Gastroesophageal sphincter (tissue), 4 donors: ENCODE measurements around the gene RRH. TPM values are rescaled to one million over a fixed set of nuclear protein-coding genes. Genes with fewer than 3 reads are reported as not detected.

Source experiments
- ATAC-seq: fragments of 150-250 bp; one replicate; pipeline ENCODE4 v1.9.1; 2016; ENCODE audit warnings: mild to moderate bottlenecking, moderate library complexity
- H3K27ac ChIP-seq, 4 donors: fragments of 200-600 bp; sonication (generic) in 3 of 4; 1 replicate in 3 of 4; 2 replicates in 1 of 4; pipeline ENCODE4 v1.5.1; 2016 to 2019
- H3K27me3 ChIP-seq: fragments of 200-600 bp; sonication (generic); one replicate; pipeline ENCODE4 v1.5.1; 2019
- H3K36me3 ChIP-seq, 2 donors: fragments of 200-600 bp; sonication (generic); one replicate each; pipeline ENCODE4 v1.5.1; 2019; ENCODE audit warnings: control low read depth in 1 of 2
- H3K4me1 ChIP-seq, 3 donors: fragments of 200-600 bp; sonication (generic); 1 replicate in 2 of 3; 2 replicates in 1 of 3; pipeline ENCODE4 v1.5.1; 2016 to 2019; ENCODE audit warnings: control low read depth in 2 of 3
- H3K4me3 ChIP-seq, 2 donors: fragments of 200-600 bp; sonication (generic); one replicate each; pipeline ENCODE4 v1.5.1; 2019; ENCODE audit warnings: mild to moderate bottlenecking in 1 of 2, moderate library complexity in 1 of 2
- H3K9me3 ChIP-seq, 3 donors: fragments of 200-600 bp; sonication (generic); one replicate each; pipeline ENCODE4 v1.5.1; 2017 to 2019; ENCODE audit warnings: control low read depth in 2 of 3
- EP300 ChIP-seq: sonication (generic); formaldehyde crosslinking; IDR thresholded peaks from one replicate; pipeline ENCODE4 v1.6.1; 2017; ENCODE audit warnings: antibody characterized with exemption, mild to moderate bottlenecking
- POLR2A ChIP-seq, 2 donors: fragments of 450-650 bp; IDR thresholded peaks; one replicate each; pipeline ENCODE4 v1.6.1; 2017; ENCODE audit warnings: antibody characterized with exemption in 2 of 2, mild to moderate bottlenecking in 2 of 2, moderate library complexity in 1 of 2
- POLR2AphosphoS5 ChIP-seq: sonication (generic); formaldehyde crosslinking; IDR thresholded peaks from one replicate; pipeline ENCODE4 v1.6.1; 2017; ENCODE audit warnings: antibody characterized with exemption
- WGBS, 2 donors: methylation state at CpG; one replicate each; pipeline ENCODE4 v1.1.5; 2018; ENCODE audit warnings: low coverage in 1 of 2; 5-methylcytosine and 5-hydroxymethylcytosine counted together
- total RNA-seq, 4 donors: library from RNA; depleted of rRNA; stranded (reverse); fragments of >200 nt; gene quantifications; one replicate each; pipeline ENCODE4 v1.1.0, GENCODE V29; 2016
- TF ChIP-seq, protein P1 (sequence below), 4 experiments: fragments of 200-600 bp in 2 of 4; fragments of 450-650 bp in 2 of 4; sonication (generic) in 1 of 4; IDR thresholded peaks; one replicate each; pipeline ENCODE4 v1.5.1; 2017 to 2019; ENCODE audit warnings: antibody characterized with exemption in 4 of 4, mild to moderate bottlenecking in 2 of 4, moderate library complexity in 2 of 4

Gene RRH
- total RNA-seq, 4 donors from 2014 or later: 0.27 TPM; not detected in 3

GRCh38 chr4:109826719-109827118 lies 1.1 kb upstream of the RRH start:
- no peak for ATAC-seq
- Histone ChIP-seq H3K4me1 (no peaks in the 10 kb centered on the region), H3K27ac (no peak overlapping the region), H3K27me3 (no peaks in the 10 kb centered on the region), H3K36me3 (peaks cover 2 to 47% of the 10 kb centered on the region in 2 donors), H3K4me3 (no peak overlapping the region), H3K9me3 (no peaks in the 10 kb centered on the region)
- TF ChIP-seq POLR2AphosphoS5 (no peak), EP300 (no peak), POLR2A (IDR thresholded peaks at IDR 0.05) (no peak)
- TF ChIP-seq, protein P1, sequence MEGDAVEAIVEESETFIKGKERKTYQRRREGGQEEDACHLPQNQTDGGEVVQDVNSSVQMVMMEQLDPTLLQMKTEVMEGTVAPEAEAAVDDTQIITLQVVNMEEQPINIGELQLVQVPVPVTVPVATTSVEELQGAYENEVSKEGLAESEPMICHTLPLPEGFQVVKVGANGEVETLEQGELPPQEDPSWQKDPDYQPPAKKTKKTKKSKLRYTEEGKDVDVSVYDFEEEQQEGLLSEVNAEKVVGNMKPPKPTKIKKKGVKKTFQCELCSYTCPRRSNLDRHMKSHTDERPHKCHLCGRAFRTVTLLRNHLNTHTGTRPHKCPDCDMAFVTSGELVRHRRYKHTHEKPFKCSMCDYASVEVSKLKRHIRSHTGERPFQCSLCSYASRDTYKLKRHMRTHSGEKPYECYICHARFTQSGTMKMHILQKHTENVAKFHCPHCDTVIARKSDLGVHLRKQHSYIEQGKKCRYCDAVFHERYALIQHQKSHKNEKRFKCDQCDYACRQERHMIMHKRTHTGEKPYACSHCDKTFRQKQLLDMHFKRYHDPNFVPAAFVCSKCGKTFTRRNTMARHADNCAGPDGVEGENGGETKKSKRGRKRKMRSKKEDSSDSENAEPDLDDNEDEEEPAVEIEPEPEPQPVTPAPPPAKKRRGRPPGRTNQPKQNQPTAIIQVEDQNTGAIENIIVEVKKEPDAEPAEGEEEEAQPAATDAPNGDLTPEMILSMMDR (IDR thresholded peaks at IDR 0.05): peak; percentile 20 to 53 (median 46)

DNA sequence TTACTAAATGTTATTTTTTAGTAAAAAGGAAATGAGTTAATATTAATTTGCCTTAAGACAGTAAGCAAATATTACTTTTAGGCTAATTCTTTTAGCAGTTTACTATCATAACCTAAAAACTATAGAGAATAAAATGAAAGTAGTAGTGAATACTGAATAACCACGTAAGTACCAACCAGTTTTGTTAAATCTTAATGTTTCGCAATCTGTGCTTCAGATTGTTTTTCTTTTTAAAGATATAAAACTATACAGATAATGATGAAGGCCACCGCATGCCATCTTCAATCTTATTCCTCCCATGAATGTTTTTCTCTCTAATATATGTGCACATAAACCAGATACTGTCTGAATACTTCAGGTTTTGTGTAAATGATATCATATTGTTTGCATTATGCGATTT lies 6.0 kb downstream of the RRH start:
- H3K36me3 ChIP-seq: no peaks in the 10 kb centered on the region
- 93 to 97% methylated on average over 4 of the region's 4 CpGs for WGBS, 2 donors
- no peak overlapping the region for H3K27ac ChIP-seq
- no peak overlapping the region for H3K4me3 ChIP-seq
- H3K27me3 ChIP-seq: no peaks in the 10 kb centered on the region
- no peak for ATAC-seq
- no peaks in the 10 kb centered on the region for H3K9me3 ChIP-seq
- no peaks in the 10 kb centered on the region for H3K4me1 ChIP-seq
- TF ChIP-seq EP300: no peak
- TF ChIP-seq POLR2A (IDR thresholded peaks at IDR 0.05): no peak
- TF ChIP-seq, protein P1 (IDR thresholded peaks at IDR 0.05): no peak
- no peak for TF ChIP-seq POLR2AphosphoS5

GRCh38 chr4:109836985-109837384 lies 9.2 kb downstream of the RRH start:
- Histone ChIP-seq H3K27ac (no peak overlapping the region), H3K4me3 (no peak overlapping the region), H3K36me3 (no peaks in the 10 kb centered on the region), H3K9me3 (no peaks in the 10 kb centered on the region), H3K27me3 (no peaks in the 10 kb centered on the region), H3K4me1 (no peaks in the 10 kb centered on the region)
- no peak for ATAC-seq
- 73 to 87% methylated on average over 2 to 3 of the region's 3 CpGs for WGBS, 2 donors
- TF ChIP-seq POLR2AphosphoS5: no peak
- no peak for TF ChIP-seq EP300
- TF ChIP-seq, protein P1 (IDR thresholded peaks at IDR 0.05): no peak
- no peak for TF ChIP-seq POLR2A (IDR thresholded peaks at IDR 0.05)

DNA sequence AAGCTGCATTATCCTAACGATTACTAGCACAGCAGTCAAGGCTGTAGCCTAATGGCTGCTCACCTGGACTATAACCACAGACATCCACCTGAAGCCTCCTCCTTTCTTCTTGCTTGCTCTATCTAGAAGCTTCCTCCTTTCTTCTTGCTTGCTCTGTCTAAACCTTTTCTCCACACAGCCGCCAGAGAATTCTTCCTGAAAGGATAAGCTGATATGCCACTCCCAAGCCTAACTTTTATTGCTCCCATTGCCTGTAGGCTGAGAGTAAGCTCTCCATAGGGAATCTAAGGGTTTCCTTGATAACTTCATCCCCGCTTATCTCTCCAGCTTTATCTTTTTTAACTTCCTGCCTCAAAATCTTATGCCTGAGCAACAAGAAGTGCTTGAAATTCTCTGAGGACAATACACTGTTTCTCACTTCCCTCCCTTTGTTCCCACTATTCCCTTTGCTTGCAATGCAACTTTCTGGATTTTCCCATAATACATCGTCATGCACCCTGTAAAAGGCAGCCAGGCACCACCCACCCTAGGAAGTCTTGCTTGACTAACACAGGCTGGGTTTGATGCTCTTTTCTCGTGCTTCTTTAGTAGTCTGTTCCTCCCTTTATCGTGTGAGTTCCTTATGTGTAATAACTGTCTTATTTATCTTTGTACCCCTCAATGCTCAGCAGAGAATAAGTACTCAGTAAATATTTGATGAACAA lies 18.8 kb downstream of the RRH start:
- 51 to 60% methylated on average over 5 to 6 of the region's 6 CpGs for WGBS, 2 donors
- H3K27ac ChIP-seq: no peak overlapping the region
- TF ChIP-seq POLR2AphosphoS5 (no peak), POLR2A (IDR thresholded peaks at IDR 0.05) (no peak), EP300 (no peak)
- TF ChIP-seq, protein P1 (IDR thresholded peaks at IDR 0.05): no peak
- no peak for ATAC-seq
- no peak overlapping the region for H3K4me3 ChIP-seq
- no peaks in the 10 kb centered on the region for H3K27me3 ChIP-seq
- H3K4me1 ChIP-seq: no peaks in the 10 kb centered on the region
- peaks cover 0 to 8% of the 10 kb centered on the region in 2 donors for H3K36me3 ChIP-seq
- no peaks in the 10 kb centered on the region for H3K9me3 ChIP-seq

DNA sequence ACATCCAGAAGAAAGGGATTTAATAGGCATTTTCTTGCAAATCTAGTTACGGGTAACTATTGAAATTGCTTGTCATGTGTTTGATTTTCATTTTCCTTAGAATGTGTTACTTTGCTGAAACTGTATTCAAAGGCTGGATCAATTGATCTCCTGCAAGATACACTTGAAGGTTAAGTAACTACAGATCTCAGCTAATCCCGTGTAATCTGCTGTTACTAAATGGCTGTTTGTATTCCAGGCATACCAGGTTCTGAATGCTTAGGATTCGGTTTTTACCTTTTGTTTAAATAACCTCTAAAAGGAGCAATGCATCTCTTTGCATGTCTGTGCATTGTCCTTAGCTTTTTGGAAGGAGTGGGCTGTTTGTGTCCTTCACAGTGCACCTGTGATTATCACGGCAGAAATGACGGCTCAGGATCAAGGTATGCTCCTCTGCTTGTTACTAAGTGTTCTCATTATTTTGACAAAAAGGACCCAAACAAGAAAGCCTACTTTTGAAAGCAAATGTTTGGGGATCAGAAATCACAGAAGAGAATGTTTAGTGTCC lies 20.2 kb downstream of the RRH start, which contains the start of gene LRIT3:
TSS of gene LRIT3 (plus strand) at position 212 of the 547 bp plus-strand sequence. CDS start at position 307, 95 bp downstream.
- Histone ChIP-seq H3K4me3 (no peak within 1 kb of the TSS), H3K9me3 (no peaks in the 10 kb centered on the region), H3K4me1 (no peaks in the 10 kb centered on the region), H3K36me3 (peaks cover 0 to 2% of the 10 kb centered on the region in 2 donors), H3K27me3 (no peaks in the 10 kb centered on the region), H3K27ac (no peak within 1 kb of the TSS)
- no peak for ATAC-seq
- TF ChIP-seq, protein P1 (IDR thresholded peaks at IDR 0.05): no peak
- TF ChIP-seq EP300 (no peak), POLR2AphosphoS5 (no peak), POLR2A (IDR thresholded peaks at IDR 0.05) (no peak)
- 60 to 84% methylated on average over 5 of the region's 5 CpGs for WGBS, 2 donors
